HUES64 (cell line): Measurements from ENCODE around the gene VPS41.

Experiments used
- H3K27ac ChIP-seq: 2 replicates; pipeline ENCODE4 v1.7.0; 2013; ENCODE audit warnings: low read depth, low read length, inconsistent platforms
- H3K27me3 ChIP-seq: 2 replicates; pipeline ENCODE4 v1.6.1; 2013; ENCODE audit warnings: mild to moderate bottlenecking, low read length; ENCODE audit not compliant: insufficient read depth
- H3K36me3 ChIP-seq: 2 replicates; pipeline ENCODE4 v1.6.1; 2013; ENCODE audit warnings: mild to moderate bottlenecking, low read length; ENCODE audit not compliant: insufficient read depth
- H3K4me1 ChIP-seq: 2 replicates; pipeline ENCODE4 v1.6.1; 2013; ENCODE audit warnings: mild to moderate bottlenecking, low read length, moderate library complexity; ENCODE audit not compliant: insufficient read depth
- H3K4me3 ChIP-seq: 2 replicates; pipeline ENCODE4 v1.5.1; 2013; ENCODE audit warnings: mild to moderate bottlenecking, low read length, moderate library complexity
- H3K9ac ChIP-seq: 2 replicates; pipeline ENCODE4 v1.6.1; 2013; ENCODE audit warnings: mild to moderate bottlenecking, low read depth, low read length
- H3K9me3 ChIP-seq: 2 replicates; pipeline ENCODE4 v1.6.1; 2013; ENCODE audit warnings: low read depth, low read length; ENCODE audit not compliant: insufficient read depth
- WGBS: fragments of 150-250, 120-280 bp; methylation state at CpG from one replicate; pipeline ENCODE4 v1.1.7; 2013; ENCODE audit warnings: missing lambda C conversion rate; 5-methylcytosine and 5-hydroxymethylcytosine counted together

Gene VPS41

DNA sequence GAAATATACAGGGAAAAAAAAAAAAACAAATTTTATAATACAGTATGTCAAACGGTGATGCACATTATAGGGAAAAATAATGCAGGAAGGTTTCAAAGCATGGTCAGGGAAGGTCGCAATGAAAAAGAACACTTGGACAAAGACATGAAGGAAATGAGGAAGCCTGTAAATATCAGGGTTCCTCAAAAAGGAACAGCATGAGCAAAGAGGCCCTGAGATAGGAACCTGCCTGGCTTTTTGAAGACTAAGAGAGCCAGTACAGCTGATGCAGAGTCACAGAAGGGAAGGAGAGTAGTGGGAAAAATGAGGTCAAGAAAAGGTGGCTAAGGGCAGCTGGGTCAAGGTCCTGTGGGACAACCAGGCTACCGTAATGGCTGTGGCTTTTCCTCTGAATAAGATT lies 1.9 kb downstream of the VPS41 start:
- WGBS = 94% methylated on average over 3 of the region's 3 CpGs
- no peaks in the 10 kb centered on the region for H3K36me3 ChIP-seq
- H3K4me3 ChIP-seq = no peak overlapping the region
- H3K27me3 ChIP-seq = no peaks in the 10 kb centered on the region
- no peak overlapping the region for H3K27ac ChIP-seq
- H3K4me1 ChIP-seq = peaks cover 8% of the 10 kb centered on the region; the same call in 1 of the 2 replicates
- no peak overlapping the region for H3K9ac ChIP-seq
- no peaks in the 10 kb centered on the region for H3K9me3 ChIP-seq

- Histone ChIP-seq H3K27me3 (no peaks in the 10 kb centered on the region), H3K36me3 (no peaks in the 10 kb centered on the region), H3K4me3 (no peak overlapping the region), H3K4me1 (peaks cover 8% of the 10 kb centered on the region; the same call in 1 of the 2 replicates), H3K9me3 (no peaks in the 10 kb centered on the region), H3K9ac (no peak overlapping the region), H3K27ac (no peak overlapping the region)
- 93% methylated on average over 3 of the region's 3 CpGs for WGBS
Observed at GRCh38 chr7:38905056-38905759, 3.8 kb downstream of the VPS41 start.

DNA sequence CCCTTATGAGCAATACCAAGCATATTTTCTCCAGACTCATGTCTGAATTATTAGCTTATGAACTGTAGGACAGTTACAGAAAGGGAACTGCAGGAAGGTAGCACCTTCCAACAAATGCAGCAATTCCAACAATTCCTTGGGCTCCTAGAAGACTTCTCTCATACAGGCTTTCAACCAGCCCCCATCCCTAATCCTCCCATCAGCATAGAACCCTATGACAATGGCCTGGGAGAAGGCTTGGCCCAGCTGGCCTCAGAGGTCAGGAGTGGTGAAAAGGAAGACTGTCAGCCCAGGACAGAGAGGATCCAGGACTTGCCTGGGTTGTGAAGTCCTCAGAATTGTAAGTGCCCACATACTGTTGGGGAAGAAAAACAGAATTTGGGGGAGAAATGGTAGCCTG lies 5.9 kb downstream of the VPS41 start:
- no peaks in the 10 kb centered on the region for H3K27me3 ChIP-seq
- no peaks in the 10 kb centered on the region for H3K36me3 ChIP-seq
- H3K9ac ChIP-seq = no peak overlapping the region
- no peaks in the 10 kb centered on the region for H3K9me3 ChIP-seq
- no peak overlapping the region for H3K27ac ChIP-seq
- peaks cover 8% of the 10 kb centered on the region; the same call in 1 of the 2 replicates for H3K4me1 ChIP-seq
- no peak overlapping the region for H3K4me3 ChIP-seq

DNA sequence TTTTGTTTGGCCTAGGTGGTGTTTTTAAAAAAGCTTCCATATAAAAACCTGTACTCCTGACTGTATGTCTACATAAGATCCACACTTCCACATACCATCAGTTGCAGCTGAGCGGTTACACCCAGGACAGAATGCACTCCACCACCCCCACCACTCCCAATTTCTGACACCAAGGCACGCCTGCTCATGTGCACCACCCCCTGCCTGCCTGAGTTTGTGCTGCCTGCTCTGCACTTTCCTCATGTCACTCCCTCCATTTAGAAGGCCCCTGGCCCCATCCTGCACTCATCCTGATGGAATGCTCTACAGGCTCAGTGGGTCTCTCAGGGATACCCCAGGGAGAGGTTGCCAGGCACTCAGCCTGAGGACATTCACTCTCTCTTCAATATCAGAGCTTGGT lies 6.5 kb downstream of the VPS41 start:
- Histone ChIP-seq H3K9ac (no peak overlapping the region), H3K36me3 (no peaks in the 10 kb centered on the region; the same call in 1 of the 2 replicates), H3K9me3 (no peaks in the 10 kb centered on the region), H3K27ac (no peak overlapping the region), H3K4me1 (peaks cover 8% of the 10 kb centered on the region; the same call in 1 of the 2 replicates), H3K4me3 (no peak overlapping the region), H3K27me3 (no peaks in the 10 kb centered on the region)
- WGBS = 92% methylated on average over 2 of the region's 2 CpGs

DNA sequence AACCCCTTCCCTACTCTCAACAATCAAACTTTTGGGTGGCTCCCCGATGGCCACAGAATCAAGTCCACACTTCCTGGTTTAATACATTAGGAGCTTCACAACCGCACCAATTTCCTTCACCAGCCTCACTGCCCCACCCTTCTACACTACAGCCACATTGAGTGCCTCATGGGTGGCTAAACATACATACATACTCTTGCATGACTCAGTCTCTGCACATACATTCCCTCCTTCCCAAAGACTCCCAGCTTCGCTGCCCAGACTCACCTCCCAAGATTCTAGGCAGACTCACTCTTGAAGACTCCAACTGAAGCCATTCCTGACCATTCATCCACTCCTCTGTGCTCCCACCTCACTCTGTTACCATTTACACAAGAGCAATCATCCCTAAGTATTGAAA lies 15.9 kb downstream of the VPS41 start:
- Histone ChIP-seq H3K27me3 (no peaks in the 10 kb centered on the region), H3K36me3 (peaks cover 11% of the 10 kb centered on the region; the same call in 1 of the 2 replicates), H3K9ac (no peak overlapping the region), H3K4me3 (no peak overlapping the region), H3K4me1 (no peaks in the 10 kb centered on the region), H3K9me3 (no peaks in the 10 kb centered on the region), H3K27ac (no peak overlapping the region)
- 90% methylated on average over 3 of the region's 3 CpGs for WGBS

DNA sequence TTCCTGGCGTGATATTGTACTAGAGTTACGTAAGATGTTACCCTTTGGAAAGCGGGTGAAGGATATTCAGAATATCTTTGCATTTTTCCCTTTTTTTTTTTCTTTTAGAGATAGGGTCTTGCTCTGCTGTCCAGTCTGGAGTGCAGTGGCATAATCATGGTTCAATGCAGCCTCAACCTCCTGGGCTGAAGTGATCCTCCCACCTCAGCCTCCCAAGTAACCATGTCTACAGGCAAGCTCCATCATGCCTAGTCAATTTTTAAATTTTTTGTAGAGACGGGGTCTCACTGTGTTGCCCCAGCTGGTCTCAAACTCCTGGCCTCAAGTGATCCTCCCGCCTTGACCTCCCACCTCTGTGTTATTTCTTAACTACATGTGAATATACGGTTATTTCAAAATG lies 18.4 kb downstream of the VPS41 start:
- WGBS = 75% methylated on average over 4 of the region's 6 CpGs

GRCh38 chr7:38889872-38890432 lies 19.0 kb downstream of the VPS41 start:
- H3K27me3 ChIP-seq = no peaks in the 10 kb centered on the region
- 97% methylated on average over 5 of the region's 5 CpGs for WGBS
- H3K4me3 ChIP-seq = no peak overlapping the region
- no peaks in the 10 kb centered on the region; the same call in 1 of the 2 replicates for H3K4me1 ChIP-seq
- H3K36me3 ChIP-seq = no peaks in the 10 kb centered on the region
- H3K9ac ChIP-seq = no peak overlapping the region
- no peak overlapping the region for H3K27ac ChIP-seq
- no peaks in the 10 kb centered on the region for H3K9me3 ChIP-seq

More for the DNA sequence above, 18.4 kb downstream of the VPS41 start:
- H3K27ac ChIP-seq = no peak overlapping the region
- H3K9me3 ChIP-seq = no peaks in the 10 kb centered on the region
- no peaks in the 10 kb centered on the region for H3K27me3 ChIP-seq
- no peak overlapping the region for H3K4me3 ChIP-seq
- no peak overlapping the region for H3K9ac ChIP-seq
- no peaks in the 10 kb centered on the region for H3K36me3 ChIP-seq
- H3K4me1 ChIP-seq = no peaks in the 10 kb centered on the region; the same call in 1 of the 2 replicates

- 89% methylated on average over 1 of the region's 1 CpG for WGBS
- no peak overlapping the region for H3K9ac ChIP-seq
- no peak overlapping the region for H3K4me3 ChIP-seq
- no peaks in the 10 kb centered on the region for H3K9me3 ChIP-seq
- no peaks in the 10 kb centered on the region for H3K27me3 ChIP-seq
- no peaks in the 10 kb centered on the region; the same call in 1 of the 2 replicates for H3K4me1 ChIP-seq
- no peaks in the 10 kb centered on the region for H3K36me3 ChIP-seq
- no peak overlapping the region for H3K27ac ChIP-seq
Observed at GRCh38 chr7:38889079-38889478, 19.9 kb downstream of the VPS41 start.

DNA sequence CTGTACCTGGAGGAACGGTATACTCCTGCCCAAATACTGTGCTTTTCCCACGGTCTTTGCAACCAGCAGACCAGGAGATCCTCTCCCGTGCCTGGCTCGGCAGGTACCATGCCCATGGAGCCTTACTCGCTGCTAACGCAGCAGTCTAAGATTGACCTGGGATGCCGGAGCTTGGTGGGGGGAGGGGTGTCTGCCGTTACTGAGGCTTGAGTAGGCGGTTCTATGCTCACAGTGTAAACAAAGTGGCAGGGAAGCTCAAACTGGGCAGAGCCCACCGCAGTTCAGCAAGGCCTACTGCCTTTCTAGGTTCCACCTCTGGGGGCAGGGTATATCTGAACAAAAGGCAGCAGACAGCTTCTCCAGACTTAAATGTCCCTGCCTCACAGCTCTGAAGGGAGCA lies 22.7 kb downstream of the VPS41 start:
- WGBS = 77% methylated on average over 10 of the region's 10 CpGs
- Histone ChIP-seq H3K9ac (no peak overlapping the region), H3K9me3 (no peaks in the 10 kb centered on the region), H3K36me3 (no peaks in the 10 kb centered on the region), H3K4me1 (no peaks in the 10 kb centered on the region; the same call in 1 of the 2 replicates), H3K27me3 (no peaks in the 10 kb centered on the region), H3K27ac (no peak overlapping the region), H3K4me3 (no peak overlapping the region)

- Histone ChIP-seq H3K9ac (no peak overlapping the region), H3K36me3 (no peaks in the 10 kb centered on the region), H3K27me3 (no peaks in the 10 kb centered on the region), H3K4me3 (no peak overlapping the region), H3K4me1 (no peaks in the 10 kb centered on the region; the same call in 1 of the 2 replicates), H3K27ac (no peak overlapping the region), H3K9me3 (no peaks in the 10 kb centered on the region)
- WGBS = 100% methylated on average over 1 of the region's 1 CpG
Observed at GRCh38 chr7:38883706-38884105, 25.3 kb downstream of the VPS41 start.

- H3K27ac ChIP-seq = no peak overlapping the region
- no peaks in the 10 kb centered on the region for H3K9me3 ChIP-seq
- H3K36me3 ChIP-seq = no peaks in the 10 kb centered on the region
- H3K4me1 ChIP-seq = no peaks in the 10 kb centered on the region; the same call in 1 of the 2 replicates
- no peak overlapping the region for H3K9ac ChIP-seq
- no peak overlapping the region for H3K4me3 ChIP-seq
- H3K27me3 ChIP-seq = no peaks in the 10 kb centered on the region
- 93% methylated on average over 2 of the region's 2 CpGs for WGBS
Observed at GRCh38 chr7:38881947-38882684, 26.9 kb downstream of the VPS41 start.
